ENCODE results near the gene ARHGAP44.
"Not testable (repeated sequence)": the region's sequence is repeated elsewhere in the genome, so short reads cannot be mapped to it uniquely, and the experiment has no call there.

Gene ARHGAP44

GRCh38 chr17:12974005-12974531, 184.8 kb downstream of the ARHGAP44 start:
- ATAC-seq (ENCODE audit: insufficient read depth, low read depth) (no peak), DNase-seq (no peak)
- Histone ChIP-seq H3K4me2 (ENCODE audit: insufficient read depth, low read length) (no peak overlapping the region), H3K36me3 (ENCODE audit: insufficient read depth, low read length) (no peaks in the 10 kb centered on the region), H3K9ac (ENCODE audit: low read depth, low read length) (no peak overlapping the region), H2AFZ (ENCODE audit: low read depth, low read length) (no peak overlapping the region), H3K4me3 (ENCODE audit: low read depth in 1 of 2, low read length in 2 of 2) (no peak overlapping the region), H3K9me3 (ENCODE audit: insufficient read depth, low read length, severe bottlenecking) (no peaks in the 10 kb centered on the region), H3K79me2 (ENCODE audit: insufficient read depth, low read length) (no peaks in the 10 kb centered on the region), H4K20me1 (ENCODE audit: insufficient read depth, low read length) (no peaks in the 10 kb centered on the region), H3K27me3 (ENCODE audit: insufficient read depth, low read length, poor library complexity) (no peaks in the 10 kb centered on the region), H3K4me1 (ENCODE audit: insufficient read depth, low read length) (no peaks in the 10 kb centered on the region), H3K27ac (ENCODE audit: low read length) (no peak overlapping the region)
- TF ChIP-seq EZH2 (IDR thresholded peaks at IDR 0.05; ENCODE audit: borderline replicate concordance, low read depth, low read length, severe bottlenecking) (no peak), CTCF (IDR thresholded peaks at IDR 0.05; ENCODE audit: borderline replicate concordance, extremely low read depth, low read length, poor library complexity, severe bottlenecking) (no peak)

GRCh38 chr17:12977008-12977751, 187.9 kb downstream of the ARHGAP44 start:
- no peak for DNase-seq
- ATAC-seq (ENCODE audit: insufficient read depth, low read depth): no peak
- Histone ChIP-seq H3K4me3 (ENCODE audit: low read depth in 1 of 2, low read length in 2 of 2) (no peak overlapping the region), H3K27ac (ENCODE audit: low read length) (no peak overlapping the region), H3K9ac (ENCODE audit: low read depth, low read length) (no peak overlapping the region), H3K79me2 (ENCODE audit: insufficient read depth, low read length) (no peaks in the 10 kb centered on the region), H3K9me3 (ENCODE audit: insufficient read depth, low read length, severe bottlenecking) (no peaks in the 10 kb centered on the region), H2AFZ (ENCODE audit: low read depth, low read length) (no peak overlapping the region), H3K27me3 (ENCODE audit: insufficient read depth, low read length, poor library complexity) (no peaks in the 10 kb centered on the region), H3K4me1 (ENCODE audit: insufficient read depth, low read length) (no peaks in the 10 kb centered on the region), H4K20me1 (ENCODE audit: insufficient read depth, low read length) (no peaks in the 10 kb centered on the region), H3K4me2 (ENCODE audit: insufficient read depth, low read length) (no peak overlapping the region), H3K36me3 (ENCODE audit: insufficient read depth, low read length) (no peaks in the 10 kb centered on the region)
- TF ChIP-seq CTCF (IDR thresholded peaks at IDR 0.05; ENCODE audit: borderline replicate concordance, extremely low read depth, low read length, poor library complexity, severe bottlenecking) (no peak), EZH2 (IDR thresholded peaks at IDR 0.05; ENCODE audit: borderline replicate concordance, low read depth, low read length, severe bottlenecking) (no peak)

- not testable (repeated sequence) for H3K36me3 ChIP-seq (ENCODE audit: insufficient read depth, low read length); H3K27ac ChIP-seq (ENCODE audit: low read length); H3K79me2 ChIP-seq (ENCODE audit: insufficient read depth, low read length); H3K4me1 ChIP-seq (ENCODE audit: insufficient read depth, low read length); H4K20me1 ChIP-seq (ENCODE audit: insufficient read depth, low read length); H2AFZ ChIP-seq (ENCODE audit: low read depth, low read length); H3K4me2 ChIP-seq (ENCODE audit: insufficient read depth, low read length); H3K9ac ChIP-seq (ENCODE audit: low read depth, low read length); DNase-seq; H3K4me3 ChIP-seq (ENCODE audit: low read depth in 1 of 2, low read length in 2 of 2); ATAC-seq (ENCODE audit: insufficient read depth, low read depth); H3K9me3 ChIP-seq (ENCODE audit: insufficient read depth, low read length, severe bottlenecking); H3K27me3 ChIP-seq (ENCODE audit: insufficient read depth, low read length, poor library complexity)
Measured at GRCh38 chr17:12978787-12979186, 189.5 kb downstream of the ARHGAP44 start.

GRCh38 chr17:12979246-12979645, 189.9 kb downstream of the ARHGAP44 start:
- TF ChIP-seq EZH2 (IDR thresholded peaks at IDR 0.05; ENCODE audit: borderline replicate concordance, low read depth, low read length, severe bottlenecking): no peak
- TF ChIP-seq CTCF (IDR thresholded peaks at IDR 0.05; ENCODE audit: borderline replicate concordance, extremely low read depth, low read length, poor library complexity, severe bottlenecking): no peak
- Histone ChIP-seq H3K27ac (ENCODE audit: low read length) (no peak overlapping the region), H3K4me2 (ENCODE audit: insufficient read depth, low read length) (no peak overlapping the region), H3K36me3 (ENCODE audit: insufficient read depth, low read length) (no peaks in the 10 kb centered on the region), H3K4me1 (ENCODE audit: insufficient read depth, low read length) (no peaks in the 10 kb centered on the region), H2AFZ (ENCODE audit: low read depth, low read length) (no peak overlapping the region), H3K4me3 (ENCODE audit: low read depth in 1 of 2, low read length in 2 of 2) (no peak overlapping the region), H3K9me3 (ENCODE audit: insufficient read depth, low read length, severe bottlenecking) (no peaks in the 10 kb centered on the region), H3K79me2 (ENCODE audit: insufficient read depth, low read length) (no peaks in the 10 kb centered on the region), H3K9ac (ENCODE audit: low read depth, low read length) (no peak overlapping the region), H4K20me1 (ENCODE audit: insufficient read depth, low read length) (no peaks in the 10 kb centered on the region), H3K27me3 (ENCODE audit: insufficient read depth, low read length, poor library complexity) (no peaks in the 10 kb centered on the region)
- ATAC-seq (ENCODE audit: insufficient read depth, low read depth) (no peak), DNase-seq (no peak)
